Activated CD4-positive, alpha-beta T cell treated with anti-CD3 and anti-CD28 coated beads, Interleukin-2, Interleukin-6, amounts not matched to agents 100 ng/mL and 50 ng/mL, durations not matched to agents 16 hours and 8 hours (primary cell): ENCODE results near the gene CHST12.
"Not testable (repeated sequence)": the region's sequence is repeated elsewhere in the genome, so short reads cannot be mapped to it uniquely, and the experiment has no call there.

Source experiments
- DNase-seq: peaks from one replicate; pipeline ENCODE4 v3.0.0-alpha.2; 2020

Gene CHST12

GRCh38 chr7:2405201-2405600, 1.8 kb downstream of the CHST12 start:
- no peak for DNase-seq

DNA sequence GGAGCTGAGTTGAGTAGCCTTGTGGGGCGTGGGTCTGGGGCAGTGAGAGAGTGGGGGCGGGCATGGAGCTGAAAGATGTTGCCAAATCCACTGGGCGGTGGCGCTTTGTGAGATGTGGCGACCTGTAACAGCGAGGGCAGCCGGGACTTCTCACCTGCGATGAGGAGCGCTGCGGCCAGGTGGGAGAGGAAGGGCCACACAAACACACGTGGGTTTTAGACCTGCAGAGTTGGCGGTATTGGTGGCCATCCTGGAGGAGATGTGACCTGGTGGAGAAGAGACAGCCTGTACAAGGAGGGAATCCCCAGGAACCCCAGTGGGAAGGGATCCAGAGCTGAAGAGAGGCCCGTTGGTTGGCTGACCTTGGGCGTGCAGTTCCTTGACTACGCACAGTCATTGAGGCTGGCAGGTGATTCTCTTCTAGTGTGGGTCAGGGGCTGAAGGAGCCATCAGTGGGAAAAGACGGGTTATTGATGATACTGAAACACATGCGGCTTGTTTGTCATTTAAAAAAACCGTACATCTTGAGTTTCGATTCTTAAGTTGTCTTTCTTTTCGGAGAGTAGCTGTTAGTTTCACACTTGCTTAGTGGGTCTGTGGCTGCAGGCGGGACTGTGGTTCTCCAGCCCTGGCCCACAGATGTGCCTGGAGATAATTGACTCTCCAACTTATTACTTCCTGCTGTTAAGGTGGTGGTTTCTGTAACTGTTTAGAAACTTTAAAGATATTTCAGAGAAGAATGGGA, 2.4 kb downstream of the CHST12 start:
- DNase-seq = peak; percentile 87

DNA sequence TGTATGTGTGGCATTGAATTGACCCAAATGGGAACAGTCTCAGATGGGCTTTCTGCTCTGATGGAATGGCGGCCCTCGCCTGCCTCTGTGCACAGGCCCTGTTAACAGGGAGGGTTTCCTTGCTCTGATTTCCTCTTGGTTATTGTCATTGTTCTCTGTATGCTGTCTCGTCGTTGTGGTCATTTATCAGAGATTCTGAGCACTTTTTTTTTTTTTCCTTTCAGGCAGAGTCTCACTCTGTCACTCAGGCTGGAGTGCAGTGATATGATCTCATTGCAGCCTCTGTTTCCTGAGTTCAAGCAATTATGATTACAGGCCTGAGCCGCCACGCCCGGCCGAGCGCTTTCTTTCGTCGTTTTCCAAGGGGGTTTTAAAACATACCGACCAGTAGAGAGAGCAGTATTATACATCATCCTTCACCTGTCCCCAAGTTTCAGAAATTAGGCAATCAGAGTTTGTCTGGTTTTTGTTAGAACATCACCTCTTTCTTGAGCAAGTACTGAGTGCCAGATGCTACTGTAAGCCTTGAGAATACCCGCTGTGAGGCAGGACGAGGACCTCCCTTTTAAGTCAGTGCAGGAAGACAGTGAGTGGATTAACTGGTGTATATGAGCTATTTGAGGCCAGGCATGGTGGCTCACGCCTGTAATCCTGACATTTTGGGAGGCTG, 6.5 kb downstream of the CHST12 start:
- DNase-seq = no peak

DNA sequence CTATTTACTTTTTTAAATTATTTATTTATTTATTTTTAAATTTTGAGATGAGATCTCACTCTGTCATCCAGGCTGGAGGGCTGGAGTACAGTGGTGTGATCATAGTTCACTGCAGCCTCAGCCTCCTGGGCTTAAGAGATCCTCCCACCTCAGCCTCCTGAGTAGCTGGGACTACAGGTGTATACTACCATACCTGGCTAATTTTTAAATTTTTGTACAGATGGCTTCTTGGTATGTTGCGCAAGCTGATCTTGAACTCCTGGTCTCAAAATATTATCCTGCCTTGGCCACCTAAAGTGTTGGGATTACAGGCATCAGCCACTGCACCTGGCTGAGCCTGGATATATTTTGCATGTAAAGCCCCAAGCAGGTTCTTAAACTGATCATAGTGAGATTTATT, 7.6 kb downstream of the CHST12 start:
- DNase-seq = no peak

GRCh38 chr7:2411815-2412586, 8.6 kb downstream of the CHST12 start:
- DNase-seq = no peak

DNA sequence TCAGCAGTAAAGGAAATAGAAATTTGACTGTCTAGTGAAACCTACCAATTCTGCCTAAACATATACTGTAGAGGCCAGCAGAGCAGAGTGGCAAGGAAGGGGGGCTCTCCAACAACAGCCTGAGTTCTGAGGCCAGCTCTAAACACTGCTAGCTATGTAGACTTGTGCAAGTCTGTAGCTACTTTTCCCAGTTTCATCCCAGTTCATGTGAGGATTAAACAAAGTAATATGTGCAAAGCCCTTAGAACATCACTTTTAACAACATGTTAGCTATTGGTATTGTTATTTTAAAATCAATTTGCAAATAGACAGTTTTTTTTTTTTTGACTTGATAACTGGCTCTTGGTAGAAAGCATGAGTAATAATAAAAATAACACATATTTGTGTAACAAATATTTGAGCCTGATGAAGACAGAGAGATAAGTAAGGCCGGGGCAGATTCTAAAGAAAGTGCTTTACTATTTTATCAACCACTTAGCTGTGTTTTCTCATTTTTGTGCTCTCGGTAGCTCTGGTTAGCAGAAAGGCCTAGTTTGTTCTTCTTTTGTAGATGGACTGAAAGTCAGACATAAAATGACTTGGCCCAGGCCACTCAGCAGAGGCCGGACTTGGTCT, 9.3 kb downstream of the CHST12 start:
- DNase-seq = no peak

GRCh38 chr7:2416063-2416462, 12.7 kb downstream of the CHST12 start:
- no peak for DNase-seq

GRCh38 chr7:2416650-2417049, 13.2 kb downstream of the CHST12 start:
- DNase-seq = no peak

- DNase-seq = not testable (repeated sequence)
Observed at GRCh38 chr7:2417178-2417577, 13.8 kb downstream of the CHST12 start.

- DNase-seq = peak; percentile 33
Observed at GRCh38 chr7:2417981-2418481, 14.6 kb downstream of the CHST12 start.

GRCh38 chr7:2420216-2420933, 17.0 kb downstream of the CHST12 start:
- DNase-seq = peak; percentile 30

- DNase-seq = no peak
Observed at GRCh38 chr7:2421943-2422310, 18.5 kb downstream of the CHST12 start.

DNA sequence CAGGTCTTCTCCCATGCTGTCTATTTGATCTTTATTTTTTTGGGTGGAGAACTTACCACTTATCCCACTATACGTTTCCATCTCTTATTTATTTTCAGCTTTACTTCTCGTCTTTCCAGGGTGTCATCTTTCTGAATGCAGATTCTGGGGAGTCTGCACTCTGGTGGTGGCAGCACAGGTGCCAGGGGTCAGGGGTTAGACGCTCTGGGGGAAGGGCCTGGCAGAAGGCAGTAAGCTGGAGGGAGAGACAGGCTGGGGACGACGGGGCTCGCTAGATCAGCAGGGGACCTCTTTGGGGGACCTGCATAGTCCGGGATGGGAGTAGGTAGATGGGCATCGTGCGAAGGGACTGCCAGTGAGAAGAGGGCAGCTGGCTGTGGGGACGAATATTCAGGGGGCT, 22.3 kb downstream of the CHST12 start:
- no peak for DNase-seq

- DNase-seq = peak; percentile 51
Observed at GRCh38 chr7:2431260-2431867, 28.0 kb downstream of the CHST12 start.

DNA sequence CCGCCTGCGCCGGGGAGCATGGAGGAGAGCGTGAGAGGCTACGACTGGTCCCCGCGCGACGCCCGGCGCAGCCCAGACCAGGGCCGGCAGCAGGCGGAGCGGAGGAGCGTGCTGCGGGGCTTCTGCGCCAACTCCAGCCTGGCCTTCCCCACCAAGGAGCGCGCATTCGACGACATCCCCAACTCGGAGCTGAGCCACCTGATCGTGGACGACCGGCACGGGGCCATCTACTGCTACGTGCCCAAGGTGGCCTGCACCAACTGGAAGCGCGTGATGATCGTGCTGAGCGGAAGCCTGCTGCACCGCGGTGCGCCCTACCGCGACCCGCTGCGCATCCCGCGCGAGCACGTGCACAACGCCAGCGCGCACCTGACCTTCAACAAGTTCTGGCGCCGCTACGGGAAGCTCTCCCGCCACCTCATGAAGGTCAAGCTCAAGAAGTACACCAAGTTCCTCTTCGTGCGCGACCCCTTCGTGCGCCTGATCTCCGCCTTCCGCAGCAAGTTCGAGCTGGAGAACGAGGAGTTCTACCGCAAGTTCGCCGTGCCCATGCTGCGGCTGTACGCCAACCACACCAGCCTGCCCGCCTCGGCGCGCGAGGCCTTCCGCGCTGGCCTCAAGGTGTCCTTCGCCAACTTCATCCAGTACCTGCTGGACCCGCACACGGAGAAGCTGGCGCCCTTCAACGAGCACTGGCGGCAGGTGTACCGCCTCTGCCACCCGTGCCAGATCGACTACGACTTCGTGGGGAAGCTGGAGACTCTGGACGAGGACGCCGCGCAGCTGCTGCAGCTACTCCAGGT, 29.7 kb downstream of the CHST12 start:
- DNase-seq = no peak

DNA sequence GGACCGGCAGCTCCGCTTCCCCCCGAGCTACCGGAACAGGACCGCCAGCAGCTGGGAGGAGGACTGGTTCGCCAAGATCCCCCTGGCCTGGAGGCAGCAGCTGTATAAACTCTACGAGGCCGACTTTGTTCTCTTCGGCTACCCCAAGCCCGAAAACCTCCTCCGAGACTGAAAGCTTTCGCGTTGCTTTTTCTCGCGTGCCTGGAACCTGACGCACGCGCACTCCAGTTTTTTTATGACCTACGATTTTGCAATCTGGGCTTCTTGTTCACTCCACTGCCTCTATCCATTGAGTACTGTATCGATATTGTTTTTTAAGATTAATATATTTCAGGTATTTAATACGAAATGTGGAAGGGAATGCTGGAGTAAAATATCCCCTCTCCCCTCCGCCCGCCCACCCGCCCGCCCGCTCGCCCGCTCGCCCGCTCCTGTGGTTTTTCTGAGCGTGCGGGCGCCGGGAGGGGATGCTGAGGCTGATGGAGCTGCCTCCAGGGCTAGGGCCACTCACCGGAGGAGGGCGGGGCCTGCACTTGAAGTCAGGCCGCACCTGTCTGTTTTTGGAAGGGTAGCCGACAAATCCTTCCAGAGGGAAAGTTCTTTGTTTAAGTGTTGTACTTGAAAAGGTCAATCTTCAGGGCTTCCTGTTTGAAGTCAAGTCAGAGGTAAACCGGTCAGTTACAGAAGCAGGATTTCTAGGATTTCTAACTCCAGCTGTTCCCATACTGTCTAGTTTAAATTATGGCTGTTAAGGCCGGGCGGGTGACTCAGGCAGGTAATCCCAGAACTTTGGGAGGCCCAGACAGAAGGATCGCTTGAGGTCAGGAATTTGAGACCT, 30.5 kb downstream of the CHST12 start:
- DNase-seq = no peak

GRCh38 chr7:2435146-2435545, 31.7 kb downstream of the CHST12 start:
- DNase-seq = no peak

DNA sequence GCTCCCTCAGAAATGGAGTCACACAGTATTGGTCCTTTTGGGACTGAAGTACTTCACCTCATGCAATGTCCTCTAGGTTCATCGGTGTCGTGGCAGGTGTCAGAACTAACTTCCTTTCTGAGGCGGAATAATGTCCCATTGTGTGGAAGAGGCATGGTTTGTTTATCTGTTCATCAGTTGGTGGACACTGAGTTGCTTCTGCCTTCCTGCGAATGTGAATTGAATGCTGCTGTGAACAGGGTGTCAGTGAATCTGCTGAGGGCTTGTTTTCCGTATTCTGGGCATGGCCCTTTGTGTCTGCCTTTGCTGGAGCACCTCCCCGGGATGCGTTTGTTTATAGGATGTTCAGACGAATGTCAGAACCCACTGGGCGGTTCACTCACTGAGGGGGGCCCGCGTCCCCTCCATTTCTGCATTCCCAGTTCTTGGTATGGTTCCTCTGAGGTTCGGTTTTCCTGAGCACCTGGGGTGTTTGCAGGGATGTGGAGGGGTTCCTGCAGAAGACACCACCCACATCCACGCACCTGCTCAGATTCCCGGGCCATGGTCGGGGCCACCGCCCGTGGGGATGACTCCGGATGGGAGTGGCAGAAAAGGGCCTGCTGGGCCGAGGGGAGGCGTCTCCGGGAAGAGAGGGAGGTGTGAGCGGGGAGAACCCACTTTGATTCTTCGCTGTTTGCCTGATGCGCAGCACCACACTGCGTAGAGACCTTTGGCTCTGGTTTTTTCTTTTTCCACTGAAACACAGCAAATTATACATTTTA, 33.1 kb downstream of the CHST12 start:
- DNase-seq = no peak

DNA sequence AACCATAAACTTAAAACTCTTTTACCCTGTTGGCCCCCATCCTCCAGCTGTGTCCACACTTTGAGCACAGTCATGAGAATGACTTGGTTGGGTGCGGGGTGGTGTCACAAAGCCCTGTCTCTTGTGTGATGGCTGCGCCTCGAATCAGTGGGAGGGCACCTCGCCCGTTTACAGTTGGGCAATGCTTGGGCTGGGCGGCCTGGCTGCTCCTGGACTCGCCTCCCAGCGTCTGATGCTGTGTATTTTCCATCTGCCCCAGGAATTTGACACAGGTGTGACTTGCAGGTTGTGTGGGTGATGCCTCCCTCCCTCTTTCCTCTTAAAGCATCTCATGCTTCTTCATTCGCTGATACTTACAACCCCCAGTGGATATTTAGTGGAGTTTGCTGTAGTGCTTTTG, 33.7 kb downstream of the CHST12 start:
- DNase-seq = no peak
